ENCODE results near the gene GRM7.

Gene GRM7

DNA sequence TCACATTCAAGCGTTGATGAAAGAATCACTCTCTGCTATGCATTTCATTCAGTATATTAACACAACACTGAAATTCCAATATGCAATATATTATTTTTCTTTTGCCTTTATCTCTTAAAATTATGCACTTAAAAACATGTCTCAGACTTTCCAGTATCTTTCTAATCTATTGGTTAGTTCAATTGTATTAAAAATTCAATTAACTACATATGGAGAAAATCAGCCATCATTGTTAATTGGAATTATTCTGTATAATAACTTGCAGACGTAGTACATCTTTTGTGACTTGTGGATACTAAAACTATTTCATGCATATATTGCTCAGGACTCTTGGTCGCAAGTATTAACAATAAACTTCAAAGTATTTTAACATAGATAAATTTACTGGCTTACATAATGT lies 715.6 kb downstream of the GRM7 start:
- no peaks in the 10 kb centered on the region for H3K4me1 ChIP-seq (ENCODE audit: control insufficient read depth in 1 of 2, insufficient read depth in 1 of 2, low read depth in 1 of 2, low read length in 1 of 2)
- H3K27me3 ChIP-seq: no peaks in the 10 kb centered on the region
- no peak overlapping the region for H3K27ac ChIP-seq
- no peaks in the 10 kb centered on the region for H3K9me3 ChIP-seq
- no peak overlapping the region for H3K4me3 ChIP-seq (ENCODE audit: low read depth in 1 of 2, low read length in 1 of 2)
- TF ChIP-seq, protein P1, sequence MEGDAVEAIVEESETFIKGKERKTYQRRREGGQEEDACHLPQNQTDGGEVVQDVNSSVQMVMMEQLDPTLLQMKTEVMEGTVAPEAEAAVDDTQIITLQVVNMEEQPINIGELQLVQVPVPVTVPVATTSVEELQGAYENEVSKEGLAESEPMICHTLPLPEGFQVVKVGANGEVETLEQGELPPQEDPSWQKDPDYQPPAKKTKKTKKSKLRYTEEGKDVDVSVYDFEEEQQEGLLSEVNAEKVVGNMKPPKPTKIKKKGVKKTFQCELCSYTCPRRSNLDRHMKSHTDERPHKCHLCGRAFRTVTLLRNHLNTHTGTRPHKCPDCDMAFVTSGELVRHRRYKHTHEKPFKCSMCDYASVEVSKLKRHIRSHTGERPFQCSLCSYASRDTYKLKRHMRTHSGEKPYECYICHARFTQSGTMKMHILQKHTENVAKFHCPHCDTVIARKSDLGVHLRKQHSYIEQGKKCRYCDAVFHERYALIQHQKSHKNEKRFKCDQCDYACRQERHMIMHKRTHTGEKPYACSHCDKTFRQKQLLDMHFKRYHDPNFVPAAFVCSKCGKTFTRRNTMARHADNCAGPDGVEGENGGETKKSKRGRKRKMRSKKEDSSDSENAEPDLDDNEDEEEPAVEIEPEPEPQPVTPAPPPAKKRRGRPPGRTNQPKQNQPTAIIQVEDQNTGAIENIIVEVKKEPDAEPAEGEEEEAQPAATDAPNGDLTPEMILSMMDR (IDR thresholded peaks at IDR 0.05): no peak
- H3K36me3 ChIP-seq: no peaks in the 10 kb centered on the region

DNA sequence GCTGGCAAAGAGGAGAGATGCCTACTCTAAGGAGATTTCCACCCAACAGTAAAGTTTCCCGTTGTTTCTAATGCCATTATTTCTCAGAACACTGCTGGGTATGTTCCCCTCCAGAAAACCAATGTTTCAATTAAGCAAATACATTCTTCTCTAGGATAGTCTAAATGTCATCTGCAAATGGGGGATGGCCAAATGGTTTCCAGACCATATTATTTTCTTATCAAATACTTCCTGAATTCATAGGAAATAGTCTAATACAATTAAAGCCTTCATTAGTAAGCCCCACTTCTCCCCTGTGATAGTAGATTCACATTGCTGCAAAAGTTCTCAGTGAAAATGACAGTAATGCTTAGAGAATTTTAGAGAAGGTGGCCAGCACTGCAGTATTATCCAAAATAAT lies 716.6 kb downstream of the GRM7 start:
- no peaks in the 10 kb centered on the region for H3K4me1 ChIP-seq (ENCODE audit: control insufficient read depth in 1 of 2, insufficient read depth in 1 of 2, low read depth in 1 of 2, low read length in 1 of 2)
- H3K9me3 ChIP-seq: no peaks in the 10 kb centered on the region
- H3K36me3 ChIP-seq: no peaks in the 10 kb centered on the region
- TF ChIP-seq, protein P1 (IDR thresholded peaks at IDR 0.05): no peak
- no peak overlapping the region for H3K27ac ChIP-seq
- no peaks in the 10 kb centered on the region for H3K27me3 ChIP-seq
- H3K4me3 ChIP-seq (ENCODE audit: low read depth in 1 of 2, low read length in 1 of 2): no peak overlapping the region

DNA sequence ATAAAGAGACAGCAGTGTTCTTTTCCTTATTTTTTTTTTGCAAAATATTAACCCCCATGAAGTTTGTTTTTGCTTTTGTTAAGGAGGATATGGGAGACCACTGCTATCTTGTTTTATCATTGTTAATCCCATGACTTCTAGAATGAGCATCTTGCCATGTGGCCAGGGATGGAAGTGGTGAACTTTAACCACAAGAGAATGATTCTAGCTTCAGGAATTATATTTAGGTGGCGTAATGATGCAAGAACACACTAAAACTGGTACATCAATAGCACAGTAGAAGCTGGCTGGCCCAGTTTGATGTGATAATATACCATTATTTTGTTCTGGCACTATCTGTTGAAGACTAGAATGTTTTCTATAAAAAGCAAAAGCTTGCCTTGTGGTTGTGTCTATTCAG lies 720.9 kb downstream of the GRM7 start:
- Histone ChIP-seq H3K9me3 (no peaks in the 10 kb centered on the region), H3K4me3 (ENCODE audit: low read depth in 1 of 2, low read length in 1 of 2) (no peak overlapping the region), H3K27ac (no peak overlapping the region), H3K36me3 (no peaks in the 10 kb centered on the region), H3K4me1 (ENCODE audit: control insufficient read depth in 1 of 2, insufficient read depth in 1 of 2, low read depth in 1 of 2, low read length in 1 of 2) (no peaks in the 10 kb centered on the region), H3K27me3 (no peaks in the 10 kb centered on the region)
- TF ChIP-seq, protein P1 (IDR thresholded peaks at IDR 0.05): no peak

DNA sequence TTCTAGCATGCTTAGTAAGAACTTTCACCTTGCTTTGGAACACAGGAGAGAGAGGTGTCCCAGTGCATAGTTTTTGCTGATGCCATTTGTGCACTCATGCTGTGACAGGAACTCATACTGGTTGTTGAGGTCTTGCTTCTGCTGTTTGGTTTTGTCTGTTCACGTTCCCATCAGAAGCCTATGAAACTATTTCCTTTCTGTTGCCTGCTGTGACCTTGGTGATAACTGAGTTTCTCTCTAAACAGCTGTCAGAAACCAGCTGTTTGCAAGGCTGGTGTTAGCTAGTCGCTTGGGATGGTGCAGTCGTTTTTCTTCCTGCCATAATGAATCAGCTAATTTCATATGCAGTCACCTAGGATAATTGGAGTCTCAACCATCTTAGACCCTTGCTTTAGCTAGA lies 724.1 kb downstream of the GRM7 start:
- H3K27ac ChIP-seq: no peak overlapping the region
- no peak overlapping the region for H3K4me3 ChIP-seq (ENCODE audit: low read depth in 1 of 2, low read length in 1 of 2)
- TF ChIP-seq, protein P1 (IDR thresholded peaks at IDR 0.05): no peak
- no peaks in the 10 kb centered on the region for H3K4me1 ChIP-seq (ENCODE audit: control insufficient read depth in 1 of 2, insufficient read depth in 1 of 2, low read depth in 1 of 2, low read length in 1 of 2)
- no peaks in the 10 kb centered on the region for H3K36me3 ChIP-seq
- H3K9me3 ChIP-seq: no peaks in the 10 kb centered on the region
- H3K27me3 ChIP-seq: no peaks in the 10 kb centered on the region

DNA sequence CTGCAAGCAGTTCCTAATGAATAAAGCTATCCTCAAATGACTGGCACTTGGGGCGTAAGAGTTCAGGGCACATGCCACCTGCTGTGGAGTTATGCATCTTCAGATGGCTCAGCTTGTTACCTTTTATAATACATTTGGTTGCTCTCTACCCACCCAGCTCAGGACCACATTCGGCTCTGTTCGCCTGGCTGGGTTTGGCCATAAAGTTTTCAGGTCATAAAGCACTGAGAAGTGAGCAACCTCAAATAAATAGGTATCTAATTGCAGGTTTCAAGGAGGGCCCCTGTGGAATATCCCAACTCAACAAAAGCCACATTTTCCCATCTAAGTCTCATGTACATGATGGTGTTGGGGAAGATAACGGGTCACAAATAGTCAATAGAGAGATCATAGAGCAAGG lies 727.3 kb downstream of the GRM7 start:
- Histone ChIP-seq H3K36me3 (no peaks in the 10 kb centered on the region), H3K27me3 (no peaks in the 10 kb centered on the region), H3K27ac (no peak overlapping the region), H3K9me3 (no peaks in the 10 kb centered on the region), H3K4me3 (ENCODE audit: low read depth in 1 of 2, low read length in 1 of 2) (no peak overlapping the region), H3K4me1 (ENCODE audit: control insufficient read depth in 1 of 2, insufficient read depth in 1 of 2, low read depth in 1 of 2, low read length in 1 of 2) (no peaks in the 10 kb centered on the region)
- TF ChIP-seq, protein P1 (IDR thresholded peaks at IDR 0.05): no peak

DNA sequence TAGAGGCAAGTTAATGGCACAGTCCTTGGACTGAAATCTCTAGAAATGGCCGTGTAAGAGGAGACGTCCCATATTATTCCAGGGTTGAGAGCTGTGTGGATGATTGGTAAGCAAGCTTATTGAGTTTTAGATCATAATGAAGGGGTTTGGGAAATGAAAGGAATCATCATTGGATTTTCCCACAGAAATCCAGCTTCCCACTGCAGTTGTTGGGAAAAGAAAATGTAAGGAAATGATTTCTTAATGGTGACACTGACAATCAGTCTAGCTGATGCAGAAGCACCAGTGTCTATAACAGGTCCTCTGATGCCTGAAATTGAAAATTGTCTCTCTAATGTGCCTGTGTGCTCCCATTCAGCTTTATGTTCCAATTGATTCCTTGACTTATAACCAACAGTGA lies 728.6 kb downstream of the GRM7 start:
- Histone ChIP-seq H3K27ac (no peak overlapping the region), H3K9me3 (no peaks in the 10 kb centered on the region), H3K4me3 (ENCODE audit: low read depth in 1 of 2, low read length in 1 of 2) (no peak overlapping the region), H3K4me1 (ENCODE audit: control insufficient read depth in 1 of 2, insufficient read depth in 1 of 2, low read depth in 1 of 2, low read length in 1 of 2) (no peaks in the 10 kb centered on the region), H3K36me3 (no peaks in the 10 kb centered on the region), H3K27me3 (no peaks in the 10 kb centered on the region)
- TF ChIP-seq, protein P1 (IDR thresholded peaks at IDR 0.05): no peak

Measured in neutrophil (primary cell).